Hindlimb muscle (tissue), 1 donor: ENCODE results near the gene MCM10. TPM values are rescaled to one million over a fixed set of nuclear protein-coding genes. Genes with fewer than 3 reads are reported as not detected.
"Not testable (repeated sequence)": the region's sequence is repeated elsewhere in the genome, so short reads cannot be mapped to it uniquely, and the experiment has no call there.

Experiments used
- DNase-seq: peaks from one replicate; pipeline ENCODE4 v3.0.0-alpha.2; 2013
- polyA plus RNA-seq: library from polyadenylated mRNA; unstranded; fragments of 120-200 nt; gene quantifications from one replicate; pipeline ENCODE4 v1.2.1, GENCODE V29; 2013; ENCODE audit not compliant: insufficient read length

MCM10 gene
- 4.8 TPM for polyA plus RNA-seq

DNA sequence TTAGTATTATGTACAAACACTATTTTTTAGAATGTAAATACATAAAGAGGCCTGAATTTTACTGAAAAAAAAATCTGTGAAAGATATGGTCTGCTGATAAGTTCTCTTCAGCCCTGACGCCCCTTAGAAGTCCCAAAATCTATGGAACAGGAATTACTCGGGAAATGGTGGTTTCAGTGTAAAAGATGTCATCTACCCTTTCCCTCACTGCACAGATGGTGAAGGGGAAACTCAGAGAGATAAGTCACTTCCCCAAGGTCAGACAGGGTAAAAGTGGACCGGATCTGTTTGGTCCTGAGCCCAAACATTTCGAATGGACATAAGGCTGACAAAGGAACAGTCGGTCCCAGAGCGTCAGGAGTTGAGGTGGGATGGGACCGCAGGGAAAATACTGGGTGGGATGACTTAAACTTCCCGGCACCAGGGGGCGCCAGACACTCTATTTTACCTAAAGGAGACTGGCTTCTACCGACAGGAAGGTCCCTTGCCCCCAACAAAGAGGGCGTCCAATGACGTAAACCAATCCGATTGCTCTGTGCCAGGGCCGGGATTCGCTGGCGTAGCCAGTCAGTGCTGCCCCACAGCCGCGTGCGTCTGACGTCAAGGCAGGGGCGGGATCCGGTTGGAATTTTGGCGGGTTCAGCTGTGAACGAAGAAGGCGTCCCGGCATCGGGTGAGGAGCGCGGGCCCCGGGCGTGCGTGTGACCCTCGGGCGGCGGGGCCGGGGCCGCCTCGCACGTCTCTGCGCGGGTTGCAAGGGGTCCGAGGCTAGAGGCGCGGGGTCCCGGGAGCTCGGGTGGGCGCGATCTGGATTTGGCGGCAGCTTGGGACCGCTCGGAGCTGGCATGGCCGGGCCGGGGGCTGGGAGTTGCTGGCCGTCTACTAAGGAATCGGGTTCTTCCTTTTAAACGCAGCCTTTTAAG lies at the start of gene MCM10:
TSS of gene MCM10 (plus strand) at position 625 of the 923 bp plus-strand sequence. CDS start 2,645 bp downstream, outside the sequence.
- peak; percentile 99 for DNase-seq

GRCh38 chr10:13113544-13113943 lies 47.8 kb upstream of the MCM10 start:
- DNase-seq: no peak

- no peak for DNase-seq
These were observed 45.2 kb upstream of the MCM10 start for GRCh38 chr10:13115832-13116803.

GRCh38 chr10:13117841-13118783 lies 43.2 kb upstream of the MCM10 start:
- DNase-seq: no peak

DNA sequence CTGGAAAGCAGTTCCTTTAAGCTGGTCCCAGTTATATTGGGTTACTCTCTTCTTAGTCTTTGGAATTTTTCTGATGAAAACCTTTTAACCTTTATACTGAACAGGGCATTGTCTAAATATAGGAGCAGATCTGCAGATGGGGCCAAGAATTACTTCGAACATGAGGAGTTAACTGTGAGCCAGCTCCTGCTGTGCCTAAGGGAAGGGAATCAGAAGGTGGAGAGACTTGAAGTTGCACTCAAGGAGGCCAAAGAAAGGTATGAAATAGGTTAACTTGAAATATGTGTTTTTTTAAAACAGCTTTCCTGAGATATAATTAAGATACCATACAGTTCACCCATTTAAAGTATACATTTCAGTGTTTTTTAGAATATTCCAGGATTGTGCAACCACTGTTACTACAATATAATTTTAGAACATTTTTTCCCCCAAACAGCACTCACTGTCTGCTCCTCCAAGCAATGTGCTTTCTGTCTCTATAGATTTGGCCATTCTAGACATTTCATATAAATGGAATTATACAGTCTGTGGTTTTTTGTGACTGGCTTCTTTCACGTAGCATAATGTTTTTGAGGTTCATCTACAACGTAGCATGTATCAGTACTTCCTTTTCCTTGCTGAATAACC lies 42.5 kb upstream of the MCM10 start:
- DNase-seq: no peak

GRCh38 chr10:13120786-13121499 lies 40.4 kb upstream of the MCM10 start:
- DNase-seq: no peak

DNA sequence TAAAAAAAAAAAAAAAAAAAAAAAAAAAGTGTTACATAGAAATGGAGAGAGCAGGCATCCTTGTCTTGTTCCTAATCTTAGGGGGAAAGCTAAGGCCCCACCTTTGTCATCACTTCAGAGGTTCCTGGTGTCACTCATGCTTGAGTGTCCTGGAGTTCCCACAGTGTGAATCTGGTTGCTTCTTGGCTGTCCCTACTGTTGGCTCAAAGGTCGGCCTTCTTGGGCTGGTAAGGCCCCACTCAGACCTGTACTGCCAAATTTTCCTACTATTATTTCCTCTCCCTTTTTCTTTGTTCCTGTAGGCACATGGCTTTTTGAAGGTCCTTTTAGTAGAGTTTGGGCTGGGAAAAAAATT lies 39.9 kb upstream of the MCM10 start:
- no peak for DNase-seq

- no peak for DNase-seq
These were observed 24.7 kb upstream of the MCM10 start for GRCh38 chr10:13136651-13137050.

DNA sequence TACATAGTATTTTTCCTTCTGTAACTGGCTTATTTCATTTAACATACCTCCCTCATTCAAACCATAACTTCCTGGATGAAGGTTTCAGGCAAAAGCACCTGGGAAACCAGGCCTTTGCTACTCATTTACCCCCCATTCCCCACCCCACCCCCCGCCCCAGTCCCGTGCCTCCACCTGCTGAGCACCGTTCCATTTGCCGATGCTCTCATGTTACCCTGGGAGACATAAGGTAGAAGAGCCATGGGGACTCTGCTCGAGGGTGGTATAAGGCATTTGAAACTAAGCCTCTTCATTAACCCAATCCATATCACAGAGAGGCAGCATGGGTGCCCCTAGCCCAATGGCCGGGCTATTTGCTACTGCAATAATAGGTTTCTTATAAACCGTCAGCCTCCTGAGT lies 22.2 kb upstream of the MCM10 start:
- DNase-seq: no peak

GRCh38 chr10:13139676-13140075 lies 21.7 kb upstream of the MCM10 start:
- no peak for DNase-seq

DNA sequence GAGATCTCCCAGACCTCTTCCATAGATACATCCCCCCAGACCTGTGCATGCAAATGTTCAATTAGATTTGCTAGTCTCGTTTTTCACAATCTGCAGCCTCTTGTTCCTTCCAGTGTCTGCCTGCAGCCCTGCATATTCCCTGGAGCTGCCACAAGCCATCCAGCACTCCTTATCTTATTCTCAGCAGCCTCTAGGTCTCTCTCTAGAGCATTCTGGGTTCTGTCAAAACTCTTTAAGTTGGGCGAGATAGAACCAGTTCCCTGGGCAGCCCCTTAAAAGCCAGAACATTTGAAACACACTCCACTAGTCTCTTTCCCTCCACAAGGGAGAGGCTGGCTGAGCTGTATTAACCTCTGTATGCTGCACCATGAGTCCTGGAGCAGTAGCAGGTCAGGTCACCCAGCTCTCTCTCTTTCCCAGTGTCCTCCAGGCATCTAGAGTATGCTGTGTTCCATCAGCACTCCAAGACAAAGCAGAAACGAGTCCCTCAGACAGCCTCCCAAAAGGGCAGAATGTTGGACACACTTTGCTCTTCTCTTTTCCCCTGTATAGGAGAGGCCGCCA lies 20.6 kb upstream of the MCM10 start:
- DNase-seq: no peak

DNA sequence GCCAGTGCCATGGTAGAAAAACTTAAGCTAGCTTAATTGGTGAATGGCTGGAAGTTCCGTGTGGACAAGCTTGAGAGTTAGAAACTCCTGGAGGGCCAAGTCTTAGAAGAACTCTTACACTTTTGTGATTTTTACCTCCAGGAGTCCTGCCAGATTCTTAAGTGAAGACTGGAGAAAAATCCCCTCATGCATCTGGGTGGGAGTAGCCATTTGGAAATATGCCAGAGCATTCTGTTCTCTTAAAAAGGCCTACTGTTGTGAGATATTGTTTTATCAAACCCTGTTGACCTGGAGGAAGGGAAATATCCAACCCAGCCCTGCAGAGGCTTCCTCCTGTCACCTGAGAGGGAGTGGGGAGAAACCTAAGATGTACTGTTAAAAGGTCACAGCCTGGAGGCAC lies 17.6 kb upstream of the MCM10 start:
- DNase-seq: no peak

- DNase-seq: no peak
These were observed 16.5 kb upstream of the MCM10 start for GRCh38 chr10:13144814-13145213.

GRCh38 chr10:13146379-13146778 lies 15.0 kb upstream of the MCM10 start:
- DNase-seq: no peak

DNA sequence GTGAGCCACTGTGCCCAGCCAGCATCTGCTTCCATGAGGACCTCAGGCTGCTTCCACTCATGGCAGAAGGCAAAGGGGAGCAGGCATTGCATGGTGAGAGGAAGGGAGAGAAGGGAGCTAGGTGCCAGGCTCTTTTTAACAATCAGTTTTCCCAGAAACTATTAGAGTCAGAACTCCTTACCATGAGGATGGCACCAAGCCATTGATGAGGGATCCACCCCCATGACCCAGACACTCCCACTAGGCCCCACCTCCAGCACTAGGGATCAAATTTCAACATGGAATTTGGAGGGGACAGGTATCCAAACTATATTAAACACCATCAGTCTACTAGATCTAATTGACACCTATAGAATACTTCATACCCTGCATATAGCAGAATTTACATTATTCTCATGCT lies 14.2 kb upstream of the MCM10 start:
- DNase-seq: no peak

- no peak for DNase-seq
These were observed 9.1 kb upstream of the MCM10 start for GRCh38 chr10:13152296-13152695.

- DNase-seq: not testable (repeated sequence)
These were observed 5.5 kb upstream of the MCM10 start for GRCh38 chr10:13155860-13156259.

- no peak for DNase-seq
These were observed 3.0 kb upstream of the MCM10 start for GRCh38 chr10:13158401-13158800.

DNA sequence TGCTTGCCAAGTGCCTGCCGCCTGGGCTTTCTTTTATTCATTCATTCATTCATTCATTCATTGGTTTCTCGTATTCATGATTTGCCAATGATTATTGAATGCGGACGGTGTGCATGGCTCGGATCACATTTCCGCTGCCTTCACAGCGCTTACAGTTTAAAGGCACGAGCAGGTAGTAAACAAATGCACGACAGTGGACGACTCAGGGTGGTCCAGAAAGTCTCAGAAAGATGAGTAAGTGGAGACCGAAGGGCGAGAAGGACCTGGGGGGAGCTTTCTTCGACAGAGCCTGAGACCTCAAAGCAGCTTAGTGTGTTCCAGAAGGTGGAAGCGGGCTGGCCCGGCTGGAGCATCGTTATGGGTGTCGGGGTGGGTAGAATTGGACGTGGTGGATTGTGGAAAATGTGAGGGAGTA lies 506 bp downstream of the MCM10 start:
- peak; percentile 8 for DNase-seq

DNA sequence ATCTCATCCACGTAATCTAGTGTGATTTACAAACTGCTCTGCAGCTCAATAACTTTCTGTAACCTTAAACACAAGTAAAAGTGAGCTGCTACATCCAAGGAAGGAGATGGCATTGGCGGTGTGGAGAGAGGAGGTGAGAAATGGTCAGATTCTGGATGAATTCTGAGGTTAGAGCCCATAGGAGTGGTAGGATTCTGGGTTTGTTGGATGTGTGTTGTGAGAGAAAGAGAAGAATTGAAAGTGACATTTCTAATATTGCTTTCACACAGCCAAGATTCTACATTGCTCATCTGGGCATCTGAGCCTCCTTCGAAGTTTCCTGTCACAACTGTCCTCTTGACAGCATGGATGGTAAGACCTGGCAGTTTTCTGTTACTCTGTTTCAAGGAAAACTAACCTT lies 2.5 kb downstream of the MCM10 start:
- DNase-seq: no peak

- no peak for DNase-seq
These were observed 3.8 kb downstream of the MCM10 start for GRCh38 chr10:13165177-13165576.
